Measurements from ENCODE around the gene ZNF845.
A peak's percentile ranks its signal among the peaks of the same experiment; 100 is the strongest.

ZNF845 gene

DNA sequence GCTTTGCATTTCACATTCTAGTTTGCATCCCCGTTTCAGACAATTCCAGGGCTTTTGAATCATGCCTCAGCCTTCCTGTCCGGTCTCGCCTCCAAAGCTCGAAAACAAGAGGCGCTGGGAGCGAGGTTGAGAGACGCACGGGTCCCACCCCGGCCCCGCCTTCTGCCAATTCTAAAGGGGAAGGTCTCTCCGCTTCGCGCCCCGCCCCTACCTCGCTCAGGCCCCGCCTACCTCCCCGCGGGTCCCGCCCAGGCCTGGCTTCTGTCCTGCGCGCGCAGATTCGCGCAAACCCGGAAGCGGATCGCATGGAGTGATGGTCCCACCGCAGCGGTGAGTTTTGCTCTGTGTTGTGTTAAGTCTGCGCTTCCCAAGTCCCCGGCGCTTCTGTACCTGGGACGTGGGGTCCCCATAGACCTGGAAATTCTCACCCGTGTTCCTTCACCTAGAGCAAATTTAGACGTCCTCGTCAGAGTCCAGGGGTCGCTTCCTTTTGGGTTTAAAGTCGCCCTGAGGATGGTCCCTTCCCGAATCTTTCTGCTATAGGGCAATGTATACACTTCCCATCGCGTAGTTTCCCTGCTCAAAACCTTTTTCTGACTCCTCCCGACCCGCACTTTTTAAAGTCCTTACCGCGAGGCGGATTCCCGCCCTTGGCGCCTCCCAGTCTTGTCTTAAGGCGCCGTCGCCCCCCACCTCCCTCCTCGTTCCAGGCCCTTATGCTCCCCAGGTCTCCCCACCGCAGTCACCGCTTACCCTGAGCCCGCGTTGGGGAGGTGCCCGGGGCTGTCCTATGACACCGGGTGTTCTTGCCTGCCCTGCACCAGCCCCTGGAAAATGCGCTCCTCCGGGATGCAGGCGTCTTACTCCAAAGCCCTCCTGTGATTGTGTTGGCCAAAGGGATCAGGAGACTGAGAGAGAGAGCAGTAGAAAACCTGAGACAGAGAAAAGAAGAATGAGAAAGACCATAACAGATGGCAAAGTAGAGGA, at the start of gene ZNF845:
TSS of gene ZNF845 (plus strand) at position 287 of the 987 bp plus-strand sequence. CDS start 7,559 bp downstream, outside the sequence.
- peak within 1 kb of the TSS; percentile 97 for H3K4me3 ChIP-seq (ENCODE audit: low read length)
- H3F3A ChIP-seq (ENCODE audit: control insufficient read depth, insufficient read depth): no peaks in the 10 kb centered on the region
- H4K20me1 ChIP-seq (ENCODE audit: control insufficient read depth, insufficient read depth, low read depth, low read length): no peaks in the 10 kb centered on the region
- TF ChIP-seq, protein P1, sequence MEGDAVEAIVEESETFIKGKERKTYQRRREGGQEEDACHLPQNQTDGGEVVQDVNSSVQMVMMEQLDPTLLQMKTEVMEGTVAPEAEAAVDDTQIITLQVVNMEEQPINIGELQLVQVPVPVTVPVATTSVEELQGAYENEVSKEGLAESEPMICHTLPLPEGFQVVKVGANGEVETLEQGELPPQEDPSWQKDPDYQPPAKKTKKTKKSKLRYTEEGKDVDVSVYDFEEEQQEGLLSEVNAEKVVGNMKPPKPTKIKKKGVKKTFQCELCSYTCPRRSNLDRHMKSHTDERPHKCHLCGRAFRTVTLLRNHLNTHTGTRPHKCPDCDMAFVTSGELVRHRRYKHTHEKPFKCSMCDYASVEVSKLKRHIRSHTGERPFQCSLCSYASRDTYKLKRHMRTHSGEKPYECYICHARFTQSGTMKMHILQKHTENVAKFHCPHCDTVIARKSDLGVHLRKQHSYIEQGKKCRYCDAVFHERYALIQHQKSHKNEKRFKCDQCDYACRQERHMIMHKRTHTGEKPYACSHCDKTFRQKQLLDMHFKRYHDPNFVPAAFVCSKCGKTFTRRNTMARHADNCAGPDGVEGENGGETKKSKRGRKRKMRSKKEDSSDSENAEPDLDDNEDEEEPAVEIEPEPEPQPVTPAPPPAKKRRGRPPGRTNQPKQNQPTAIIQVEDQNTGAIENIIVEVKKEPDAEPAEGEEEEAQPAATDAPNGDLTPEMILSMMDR (IDR thresholded peaks at IDR 0.05; ENCODE audit: low read depth, low read length, poor library complexity, severe bottlenecking): no peak
- no peak for TF ChIP-seq EZH2phosphoT487 (IDR thresholded peaks at IDR 0.05; ENCODE audit: borderline replicate concordance, low read length)
- no peak within 1 kb of the TSS for H3K27ac ChIP-seq (ENCODE audit: low read depth, low read length)
- peaks cover 36% of the 10 kb centered on the region for H3K79me2 ChIP-seq (ENCODE audit: control insufficient read depth, low read length)
- H3K9me2 ChIP-seq (replicated peaks; ENCODE audit: control insufficient read depth, low read length): no peaks in the 10 kb centered on the region
- H3K9me3 ChIP-seq (ENCODE audit: control insufficient read depth, insufficient read depth, low read length): peaks cover 26% of the 10 kb centered on the region
- H3K27me3 ChIP-seq (ENCODE audit: control insufficient read depth, low read length): no peaks in the 10 kb centered on the region
- peaks cover 11% of the 10 kb centered on the region for H3K4me1 ChIP-seq (ENCODE audit: control insufficient read depth, low read length)
- peak within 1 kb of the TSS; percentile 97 for H3K4me2 ChIP-seq (ENCODE audit: low read length)
- peaks cover 15% of the 10 kb centered on the region for H3K36me3 ChIP-seq (ENCODE audit: control insufficient read depth, low read length)

DNA sequence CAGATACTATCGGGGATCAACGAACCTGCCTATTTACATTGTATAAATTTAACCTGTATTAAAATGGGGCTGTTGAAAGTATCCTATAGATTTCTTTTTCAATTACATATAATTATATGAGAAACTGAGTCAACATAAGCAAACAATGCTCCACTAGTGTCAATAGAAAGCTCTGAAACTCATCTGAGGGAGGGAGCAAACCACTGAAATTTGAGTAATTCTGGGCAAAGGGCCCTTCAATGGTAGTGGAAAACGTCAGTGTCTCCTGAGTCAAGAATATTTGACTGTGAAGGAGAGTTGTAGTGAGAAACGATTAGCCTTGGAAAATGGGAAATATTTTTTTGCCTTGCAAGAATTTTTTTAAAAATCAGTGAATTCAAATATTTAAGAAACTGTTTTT, 48.5 kb upstream of the ZNF845 start:
- H3K27ac ChIP-seq (ENCODE audit: low read depth, low read length): no peak overlapping the region
- H3K4me3 ChIP-seq (ENCODE audit: low read length): no peak overlapping the region
- H3F3A ChIP-seq (ENCODE audit: control insufficient read depth, insufficient read depth): no peaks in the 10 kb centered on the region
- no peak for TF ChIP-seq EZH2phosphoT487 (IDR thresholded peaks at IDR 0.05; ENCODE audit: borderline replicate concordance, low read length)
- H3K79me2 ChIP-seq (ENCODE audit: control insufficient read depth, low read length): no peaks in the 10 kb centered on the region
- H3K9me2 ChIP-seq (replicated peaks; ENCODE audit: control insufficient read depth, low read length): no peaks in the 10 kb centered on the region
- no peak overlapping the region for H3K4me2 ChIP-seq (ENCODE audit: low read length)
- H4K20me1 ChIP-seq (ENCODE audit: control insufficient read depth, insufficient read depth, low read depth, low read length): no peaks in the 10 kb centered on the region
- no peaks in the 10 kb centered on the region for H3K36me3 ChIP-seq (ENCODE audit: control insufficient read depth, low read length)
- no peaks in the 10 kb centered on the region for H3K27me3 ChIP-seq (ENCODE audit: control insufficient read depth, low read length)
- peaks cover 5% of the 10 kb centered on the region; the same call in 1 of the 2 replicates for H3K9me3 ChIP-seq (ENCODE audit: control insufficient read depth, insufficient read depth, low read length)
- H3K4me1 ChIP-seq (ENCODE audit: control insufficient read depth, low read length): no peaks in the 10 kb centered on the region

DNA sequence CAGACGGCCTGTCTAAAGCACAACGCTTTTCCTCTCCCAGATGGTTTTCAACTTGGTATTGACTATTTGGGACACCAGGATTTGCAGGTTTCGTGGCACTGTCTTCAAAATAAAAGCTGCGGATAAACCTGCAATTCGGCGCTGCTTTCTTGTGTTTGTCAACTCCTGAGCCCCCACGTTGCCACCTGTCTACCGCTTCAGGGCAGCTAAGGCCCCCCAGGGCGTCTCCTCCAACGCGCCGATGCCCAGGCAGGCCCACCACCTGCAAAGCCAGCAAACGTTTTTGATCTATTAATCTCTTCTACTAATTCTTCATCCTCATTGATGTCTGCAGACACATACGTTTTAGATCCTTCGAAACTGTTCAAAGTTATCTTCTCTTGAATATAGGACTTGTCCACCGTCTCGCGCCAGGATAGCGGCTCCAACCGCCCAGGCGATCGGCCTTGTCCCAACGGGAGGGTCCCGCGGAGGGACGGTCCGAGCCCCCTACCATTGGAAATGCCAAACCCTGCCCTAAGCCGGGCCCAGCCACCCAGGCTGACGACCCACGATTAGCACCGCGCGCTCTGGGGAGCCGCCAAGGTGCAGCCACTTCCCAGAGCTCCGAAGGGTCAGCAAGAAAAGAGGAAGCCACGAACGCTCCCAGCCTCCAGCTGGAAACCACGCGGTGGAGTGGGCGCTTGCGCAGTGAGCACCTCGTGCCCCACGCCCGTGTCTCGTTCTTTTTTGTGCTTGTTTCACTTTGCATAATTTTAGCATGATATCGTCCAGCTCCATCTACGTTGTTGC, 42.6 kb upstream of the ZNF845 start:
- no peaks in the 10 kb centered on the region for H3K36me3 ChIP-seq (ENCODE audit: control insufficient read depth, low read length)
- H3K4me1 ChIP-seq (ENCODE audit: control insufficient read depth, low read length): no peaks in the 10 kb centered on the region
- no peaks in the 10 kb centered on the region for H3K9me2 ChIP-seq (replicated peaks; ENCODE audit: control insufficient read depth, low read length)
- no peaks in the 10 kb centered on the region for H3F3A ChIP-seq (ENCODE audit: control insufficient read depth, insufficient read depth)
- peaks cover 17% of the 10 kb centered on the region; the same call in 1 of the 2 replicates for H3K9me3 ChIP-seq (ENCODE audit: control insufficient read depth, insufficient read depth, low read length)
- no peak overlapping the region for H3K4me2 ChIP-seq (ENCODE audit: low read length)
- no peak overlapping the region for H3K27ac ChIP-seq (ENCODE audit: low read depth, low read length)
- TF ChIP-seq, protein P1 (IDR thresholded peaks at IDR 0.05; ENCODE audit: low read depth, low read length, poor library complexity, severe bottlenecking): no peak
- TF ChIP-seq EZH2phosphoT487 (IDR thresholded peaks at IDR 0.05; ENCODE audit: borderline replicate concordance, low read length): no peak
- H3K27me3 ChIP-seq (ENCODE audit: control insufficient read depth, low read length): no peaks in the 10 kb centered on the region
- no peaks in the 10 kb centered on the region for H3K79me2 ChIP-seq (ENCODE audit: control insufficient read depth, low read length)
- H3K4me3 ChIP-seq (ENCODE audit: low read length): no peak overlapping the region
- no peaks in the 10 kb centered on the region for H4K20me1 ChIP-seq (ENCODE audit: control insufficient read depth, insufficient read depth, low read depth, low read length)

Data from DOHH2 (cell line).